ENCODE measurements around the gene SCNN1A. TPM values are rescaled to one million over a fixed set of nuclear protein-coding genes. Genes with fewer than 3 reads are reported as not detected.

Gene SCNN1A
- total RNA-seq, 1 donor from 2014 or later, result 0.74 TPM

GRCh38 chr12:6384499-6385436, 9.4 kb upstream of the SCNN1A start:
- no peaks in the 10 kb centered on the region for H3K4me1 Mint-ChIP-seq (ENCODE audit: low read depth, unreplicated experiment)
- H3K4me3 Mint-ChIP-seq (ENCODE audit: unreplicated experiment), result no peak overlapping the region
- no peak for TF ChIP-seq CTCF (IDR thresholded peaks at IDR 0.05; ENCODE audit: partially characterized antibody, unreplicated experiment)
- no peak overlapping the region for H3K27ac Mint-ChIP-seq (ENCODE audit: unreplicated experiment)
- H3K27me3 Mint-ChIP-seq (ENCODE audit: unreplicated experiment), result peaks cover 8% of the 10 kb centered on the region
- no peaks in the 10 kb centered on the region for H3K36me3 Mint-ChIP-seq (ENCODE audit: unreplicated experiment)
- no peaks in the 10 kb centered on the region for H3K9me3 Mint-ChIP-seq (ENCODE audit: unreplicated experiment)
- DNase-seq, result no peak

- H3K36me3 Mint-ChIP-seq (ENCODE audit: unreplicated experiment), result no peaks in the 10 kb centered on the region
- TF ChIP-seq CTCF (IDR thresholded peaks at IDR 0.05; ENCODE audit: partially characterized antibody, unreplicated experiment), result no peak
Measured at GRCh38 chr12:6383572-6384498, 8.5 kb upstream of the SCNN1A start, which contains the start of gene LTBR. TSS of gene LTBR (plus strand) at chr12:6384162. CDS start at chr12:6384359, 197 bp downstream.

GRCh38 chr12:6382982-6383381, 7.6 kb upstream of the SCNN1A start:
- H3K27ac Mint-ChIP-seq (ENCODE audit: unreplicated experiment), result no peak overlapping the region
- no peaks in the 10 kb centered on the region for H3K9me3 Mint-ChIP-seq (ENCODE audit: unreplicated experiment)
- no peak overlapping the region for H3K4me3 Mint-ChIP-seq (ENCODE audit: unreplicated experiment)
- H3K27me3 Mint-ChIP-seq (ENCODE audit: unreplicated experiment), result peaks cover 8% of the 10 kb centered on the region
- no peak for DNase-seq
- no peak for TF ChIP-seq CTCF (IDR thresholded peaks at IDR 0.05; ENCODE audit: partially characterized antibody, unreplicated experiment)
- H3K36me3 Mint-ChIP-seq (ENCODE audit: unreplicated experiment), result no peaks in the 10 kb centered on the region
- no peaks in the 10 kb centered on the region for H3K4me1 Mint-ChIP-seq (ENCODE audit: low read depth, unreplicated experiment)

More at GRCh38 chr12:6383572-6384498, 8.5 kb upstream of the SCNN1A start, which contains the start of gene LTBR:
- peak; percentile 64 for DNase-seq
- no peak within 1 kb of the TSS for H3K27ac Mint-ChIP-seq (ENCODE audit: unreplicated experiment)
- peaks cover 8% of the 10 kb centered on the region for H3K27me3 Mint-ChIP-seq (ENCODE audit: unreplicated experiment)
- no peaks in the 10 kb centered on the region for H3K9me3 Mint-ChIP-seq (ENCODE audit: unreplicated experiment)
- H3K4me3 Mint-ChIP-seq (ENCODE audit: unreplicated experiment), result no peak within 1 kb of the TSS
- no peaks in the 10 kb centered on the region for H3K4me1 Mint-ChIP-seq (ENCODE audit: low read depth, unreplicated experiment)

GRCh38 chr12:6382371-6382770, 7.0 kb upstream of the SCNN1A start:
- Mint-ChIP-seq H3K27ac (ENCODE audit: unreplicated experiment) (no peak overlapping the region), H3K4me3 (ENCODE audit: unreplicated experiment) (no peak overlapping the region), H3K27me3 (ENCODE audit: unreplicated experiment) (peaks cover 8% of the 10 kb centered on the region), H3K36me3 (ENCODE audit: unreplicated experiment) (no peaks in the 10 kb centered on the region), H3K4me1 (ENCODE audit: low read depth, unreplicated experiment) (no peaks in the 10 kb centered on the region), H3K9me3 (ENCODE audit: unreplicated experiment) (no peaks in the 10 kb centered on the region)
- TF ChIP-seq CTCF (IDR thresholded peaks at IDR 0.05; ENCODE audit: partially characterized antibody, unreplicated experiment), result no peak
- no peak for DNase-seq
